Ascending aorta (tissue), 2 donors: ENCODE measurements around the gene MYLK3. TPM values are rescaled to one million over a fixed set of nuclear protein-coding genes. Genes with fewer than 3 reads are reported as not detected.

ENCODE experiments used
- DNase-seq, 2 donors: peaks; one replicate each; pipeline ENCODE4 v3.0.0-alpha.2; 2019; ENCODE audit warnings: low spot score in 2 of 2
- H3K27ac ChIP-seq, 2 donors: fragments of 200-600 bp; sonication (generic); one replicate each; pipeline ENCODE4 v1.5.1; 2016 to 2017; ENCODE audit warnings: mild to moderate bottlenecking in 1 of 2
- H3K27me3 ChIP-seq: fragments of 200-600 bp; sonication (generic); one replicate; pipeline ENCODE4 v1.5.1; 2017
- H3K36me3 ChIP-seq, 2 donors: fragments of 200-600 bp; sonication (generic); one replicate each; pipeline ENCODE4 v1.5.1; 2016
- H3K4me1 ChIP-seq, 2 donors: fragments of 200-600 bp; sonication (generic); one replicate each; pipeline ENCODE4 v1.5.1; 2016 to 2017; ENCODE audit warnings: mild to moderate bottlenecking in 1 of 2
- H3K4me3 ChIP-seq, 2 donors: fragments of 200-600 bp; sonication (generic); one replicate each; pipeline ENCODE4 v1.5.1; 2016 to 2017; ENCODE audit warnings: mild to moderate bottlenecking in 1 of 2
- H3K9me3 ChIP-seq, 2 donors: fragments of 200-600 bp; sonication (generic); one replicate each; pipeline ENCODE4 v1.5.1; 2016
- intact Hi-C: fragments of 100-400 bp; cut with DNase I; formaldehyde crosslinking; loops from one replicate; pipeline ENCODE4 v1.15.1; 2023
- total RNA-seq: library from RNA; depleted of rRNA; stranded (reverse); fragments of >200 nt; gene quantifications from one replicate; pipeline ENCODE4 v1.1.0, GENCODE V29; 2016
- TF ChIP-seq, protein P1 (sequence below), 3 experiments: fragments of 200-600 bp in 2 of 3; fragments of 450-650 bp in 1 of 3; sonication (generic) in 2 of 3; IDR thresholded peaks; one replicate each; pipeline ENCODE4 v1.5.1; 2016 to 2019; ENCODE audit warnings: antibody characterized with exemption in 3 of 3, mild to moderate bottlenecking in 1 of 3, moderate library complexity in 1 of 3

The MYLK3 gene
- total RNA-seq, 1 donor from 2014 or later: not detected

DNA sequence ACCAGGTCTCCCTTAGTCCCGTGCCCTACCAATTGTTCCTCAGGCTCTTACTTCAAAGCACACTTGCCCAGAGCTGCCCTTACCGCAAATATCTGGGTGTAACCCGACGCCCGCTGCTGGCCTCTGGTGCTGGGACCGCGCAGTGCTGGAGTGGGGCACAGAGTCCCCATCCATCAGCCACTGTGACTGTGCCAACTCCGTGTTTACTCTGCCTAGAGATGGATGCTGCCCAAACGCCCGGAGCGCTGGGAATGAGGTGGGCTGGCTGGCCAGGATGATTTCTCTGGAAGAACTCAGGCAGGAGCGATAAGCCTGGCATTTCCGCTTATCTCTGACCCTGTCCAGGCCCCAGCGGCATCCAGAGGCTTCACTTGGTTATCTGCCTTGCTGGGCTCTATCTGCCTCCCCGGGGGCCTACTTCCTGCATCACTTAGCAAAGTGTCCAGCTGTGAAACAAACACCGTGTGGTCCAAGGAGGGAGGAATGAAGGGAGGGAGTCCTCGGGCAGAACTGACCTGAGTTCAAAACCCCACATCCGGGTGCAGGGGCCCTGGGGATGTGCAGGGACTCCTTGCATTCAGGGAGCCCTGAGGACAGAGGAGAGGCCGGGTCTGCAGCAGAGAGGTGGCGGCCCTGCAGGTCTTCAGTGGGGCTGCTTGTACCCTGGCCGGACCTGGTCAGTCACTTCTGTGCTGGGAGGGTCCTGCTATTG, 9.4 kb upstream of the MYLK3 start:
- no peaks in the 10 kb centered on the region for H3K36me3 ChIP-seq
- no peak for DNase-seq
- no peak overlapping the region for H3K4me3 ChIP-seq
- H3K4me1 ChIP-seq: no peaks in the 10 kb centered on the region
- no peaks in the 10 kb centered on the region for H3K9me3 ChIP-seq
- H3K27me3 ChIP-seq: no peaks in the 10 kb centered on the region
- intact Hi-C loops: no loop called here
- TF ChIP-seq, protein P1, sequence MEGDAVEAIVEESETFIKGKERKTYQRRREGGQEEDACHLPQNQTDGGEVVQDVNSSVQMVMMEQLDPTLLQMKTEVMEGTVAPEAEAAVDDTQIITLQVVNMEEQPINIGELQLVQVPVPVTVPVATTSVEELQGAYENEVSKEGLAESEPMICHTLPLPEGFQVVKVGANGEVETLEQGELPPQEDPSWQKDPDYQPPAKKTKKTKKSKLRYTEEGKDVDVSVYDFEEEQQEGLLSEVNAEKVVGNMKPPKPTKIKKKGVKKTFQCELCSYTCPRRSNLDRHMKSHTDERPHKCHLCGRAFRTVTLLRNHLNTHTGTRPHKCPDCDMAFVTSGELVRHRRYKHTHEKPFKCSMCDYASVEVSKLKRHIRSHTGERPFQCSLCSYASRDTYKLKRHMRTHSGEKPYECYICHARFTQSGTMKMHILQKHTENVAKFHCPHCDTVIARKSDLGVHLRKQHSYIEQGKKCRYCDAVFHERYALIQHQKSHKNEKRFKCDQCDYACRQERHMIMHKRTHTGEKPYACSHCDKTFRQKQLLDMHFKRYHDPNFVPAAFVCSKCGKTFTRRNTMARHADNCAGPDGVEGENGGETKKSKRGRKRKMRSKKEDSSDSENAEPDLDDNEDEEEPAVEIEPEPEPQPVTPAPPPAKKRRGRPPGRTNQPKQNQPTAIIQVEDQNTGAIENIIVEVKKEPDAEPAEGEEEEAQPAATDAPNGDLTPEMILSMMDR (IDR thresholded peaks at IDR 0.05): no peak
- H3K27ac ChIP-seq: no peak overlapping the region

DNA sequence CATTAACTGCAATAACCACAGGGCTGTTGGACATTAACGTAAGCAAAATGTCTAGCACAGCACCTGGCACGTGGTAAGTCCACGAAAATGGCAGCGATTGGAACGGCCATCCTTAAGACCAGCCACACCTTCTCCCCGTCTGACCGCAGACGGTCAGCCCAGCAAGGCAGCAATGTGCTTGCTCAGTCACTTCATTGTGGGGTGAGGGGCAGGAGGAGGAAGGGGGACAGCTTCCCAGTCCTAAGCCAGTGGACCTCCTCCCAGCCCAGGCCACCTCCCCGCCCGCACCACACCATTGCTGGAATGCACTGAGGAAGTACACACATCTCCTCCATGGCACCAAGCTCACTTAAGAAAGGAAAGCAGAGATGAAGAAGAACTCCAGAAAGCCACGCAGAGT, 8.6 kb upstream of the MYLK3 start:
- TF ChIP-seq, protein P1 (IDR thresholded peaks at IDR 0.05): no peak
- Histone ChIP-seq H3K9me3 (no peaks in the 10 kb centered on the region), H3K4me1 (no peaks in the 10 kb centered on the region), H3K4me3 (no peak overlapping the region), H3K27ac (no peak overlapping the region), H3K36me3 (no peaks in the 10 kb centered on the region), H3K27me3 (no peaks in the 10 kb centered on the region)
- intact Hi-C loops: no loop called here
- DNase-seq: no peak

- DNase-seq: no peak
- Histone ChIP-seq H3K4me3 (no peak overlapping the region), H3K4me1 (no peaks in the 10 kb centered on the region), H3K9me3 (no peaks in the 10 kb centered on the region), H3K36me3 (no peaks in the 10 kb centered on the region), H3K27me3 (no peaks in the 10 kb centered on the region), H3K27ac (no peak overlapping the region)
- intact Hi-C loops: no loop called here
- TF ChIP-seq, protein P1 (IDR thresholded peaks at IDR 0.05): no peak
These were observed 4.9 kb upstream of the MYLK3 start for GRCh38 chr16:46753015-46753414.

DNA sequence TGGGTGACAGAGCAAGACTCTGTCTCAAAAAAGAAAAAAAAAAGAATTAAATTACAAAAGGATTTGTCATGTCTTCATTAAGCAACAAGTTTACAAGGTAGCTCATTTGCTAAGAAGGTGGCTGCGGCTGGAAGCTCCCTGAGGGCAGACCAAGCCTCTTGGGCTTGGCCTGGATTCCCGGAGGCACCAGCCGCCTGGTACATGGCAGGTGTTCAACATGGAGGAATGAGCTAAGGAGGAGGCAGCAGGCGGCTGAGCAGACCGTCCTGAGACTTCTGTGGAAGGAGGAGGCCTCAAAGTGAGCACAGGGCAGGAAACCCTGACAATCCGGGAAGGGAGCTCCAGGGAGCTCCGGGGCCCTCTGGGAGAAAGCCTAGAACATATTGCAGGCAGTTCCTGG, 3.2 kb upstream of the MYLK3 start:
- intact Hi-C loops: no loop called here
- no peak overlapping the region for H3K27ac ChIP-seq
- no peaks in the 10 kb centered on the region for H3K9me3 ChIP-seq
- H3K4me1 ChIP-seq: no peaks in the 10 kb centered on the region
- H3K27me3 ChIP-seq: no peaks in the 10 kb centered on the region
- DNase-seq: no peak
- TF ChIP-seq, protein P1 (IDR thresholded peaks at IDR 0.05): no peak
- H3K36me3 ChIP-seq: no peaks in the 10 kb centered on the region
- H3K4me3 ChIP-seq: no peak overlapping the region

- no peak overlapping the region for H3K27ac ChIP-seq
- intact Hi-C loops: no loop called here
- no peaks in the 10 kb centered on the region for H3K27me3 ChIP-seq
- DNase-seq: no peak
- H3K9me3 ChIP-seq: no peaks in the 10 kb centered on the region
- TF ChIP-seq, protein P1 (IDR thresholded peaks at IDR 0.05): no peak
- H3K36me3 ChIP-seq: no peaks in the 10 kb centered on the region
- H3K4me3 ChIP-seq: no peak overlapping the region
- no peaks in the 10 kb centered on the region for H3K4me1 ChIP-seq
These were observed 896 bp upstream of the MYLK3 start for GRCh38 chr16:46748775-46749705.
